Cardiac fibroblast (primary cell): ENCODE results near the gene LRBA.
A peak's percentile ranks its signal among the peaks of the same experiment; 100 is the strongest.
"Not testable (repeated sequence)": the region's sequence is repeated elsewhere in the genome, so short reads cannot be mapped to it uniquely, and the experiment has no call there.

Source experiments
- DNase-seq, 2 donors: peaks; one replicate each; pipeline versions ENCODE4 v3.0.0 to v3.0.0-alpha.2; 2010; ENCODE audit warnings: low read depth in 2 of 2
- H3K4me3 ChIP-seq, 2 donors: replicated peaks in 1 of 2; 1 replicate in 1 of 2; 2 replicates in 1 of 2; pipeline ENCODE4 v1.5.1; 2011; ENCODE audit warnings: low read depth in 2 of 2, low read length in 2 of 2, mild to moderate bottlenecking in 2 of 2, moderate library complexity in 1 of 2
- TF ChIP-seq, protein P1 (sequence below): IDR thresholded peaks from one replicate; pipeline ENCODE4 v1.5.1; 2011; ENCODE audit warnings: low read depth, mild to moderate bottlenecking, low read length, inconsistent platforms

The LRBA gene

DNA sequence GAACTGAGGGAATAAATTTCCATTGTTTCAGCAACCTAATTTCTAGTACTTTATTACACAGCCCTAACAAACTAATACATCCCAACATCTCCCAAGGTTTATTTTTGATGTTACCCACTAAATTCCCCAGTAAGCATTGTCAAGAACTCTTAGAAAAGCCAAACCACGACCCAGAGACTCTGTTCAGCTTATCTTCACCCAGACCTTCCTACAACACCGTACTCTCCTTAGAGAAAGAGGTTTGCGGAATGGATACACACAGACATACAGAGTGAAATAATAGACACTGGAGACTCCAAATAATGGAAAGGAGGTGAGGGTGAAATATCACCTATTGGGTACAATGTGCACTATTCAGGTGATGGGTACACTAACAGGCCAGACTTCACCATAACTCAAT lies 75.6 kb downstream of the LRBA start:
- no peak for DNase-seq
- H3K4me3 ChIP-seq = no peak overlapping the region
- TF ChIP-seq, protein P1, sequence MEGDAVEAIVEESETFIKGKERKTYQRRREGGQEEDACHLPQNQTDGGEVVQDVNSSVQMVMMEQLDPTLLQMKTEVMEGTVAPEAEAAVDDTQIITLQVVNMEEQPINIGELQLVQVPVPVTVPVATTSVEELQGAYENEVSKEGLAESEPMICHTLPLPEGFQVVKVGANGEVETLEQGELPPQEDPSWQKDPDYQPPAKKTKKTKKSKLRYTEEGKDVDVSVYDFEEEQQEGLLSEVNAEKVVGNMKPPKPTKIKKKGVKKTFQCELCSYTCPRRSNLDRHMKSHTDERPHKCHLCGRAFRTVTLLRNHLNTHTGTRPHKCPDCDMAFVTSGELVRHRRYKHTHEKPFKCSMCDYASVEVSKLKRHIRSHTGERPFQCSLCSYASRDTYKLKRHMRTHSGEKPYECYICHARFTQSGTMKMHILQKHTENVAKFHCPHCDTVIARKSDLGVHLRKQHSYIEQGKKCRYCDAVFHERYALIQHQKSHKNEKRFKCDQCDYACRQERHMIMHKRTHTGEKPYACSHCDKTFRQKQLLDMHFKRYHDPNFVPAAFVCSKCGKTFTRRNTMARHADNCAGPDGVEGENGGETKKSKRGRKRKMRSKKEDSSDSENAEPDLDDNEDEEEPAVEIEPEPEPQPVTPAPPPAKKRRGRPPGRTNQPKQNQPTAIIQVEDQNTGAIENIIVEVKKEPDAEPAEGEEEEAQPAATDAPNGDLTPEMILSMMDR = no peak

DNA sequence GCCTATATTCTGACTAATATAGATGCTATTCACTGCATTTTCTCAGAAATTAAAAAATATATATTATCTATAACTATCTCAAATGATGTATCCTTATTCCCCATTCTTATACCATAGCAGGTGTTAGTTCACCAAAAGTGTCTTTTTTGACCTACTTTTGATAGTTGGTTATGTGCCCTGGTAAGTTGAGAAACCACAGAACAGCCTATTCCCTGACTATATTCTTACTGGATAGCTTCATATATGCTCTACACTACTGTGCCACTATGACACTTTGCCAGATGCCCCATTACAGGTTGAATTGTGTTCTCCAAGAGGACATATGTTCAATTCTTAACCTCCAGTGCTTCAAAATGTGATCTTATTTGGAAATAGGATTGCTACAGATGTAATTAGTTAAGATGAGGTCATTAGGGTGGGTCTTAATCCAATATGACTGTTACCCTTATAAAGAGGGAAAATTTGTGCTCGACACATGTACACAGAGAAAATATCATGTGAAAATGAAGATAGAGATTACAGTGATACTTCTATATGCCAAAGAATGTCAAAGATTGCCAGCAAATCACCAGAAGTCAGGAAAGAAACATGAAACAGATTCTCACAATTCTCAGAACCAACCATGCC lies 76.1 kb downstream of the LRBA start:
- DNase-seq = no peak
- H3K4me3 ChIP-seq = no peak overlapping the region

DNA sequence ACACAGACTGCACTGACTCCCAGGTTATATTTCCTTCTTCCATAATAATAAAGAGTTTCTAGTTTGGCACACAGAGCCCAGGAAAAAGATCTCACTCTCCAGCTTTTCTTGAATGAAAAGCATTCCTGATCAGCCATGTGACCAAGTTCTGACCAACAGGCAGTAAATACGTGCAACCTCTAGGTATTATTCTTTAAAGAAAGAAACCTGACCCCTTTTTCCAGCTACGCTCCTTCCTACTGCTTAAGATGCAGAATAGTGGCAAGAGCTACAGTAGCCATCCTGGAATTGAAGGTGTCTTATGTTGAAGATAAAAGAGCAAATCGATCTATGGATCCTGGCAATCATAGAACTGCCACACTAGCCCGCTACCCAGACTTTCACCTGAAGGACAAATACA lies 76.7 kb downstream of the LRBA start:
- no peak overlapping the region for H3K4me3 ChIP-seq
- no peak for DNase-seq
- TF ChIP-seq, protein P1 = no peak

More for the DNA sequence above, 76.1 kb downstream of the LRBA start:
- TF ChIP-seq, protein P1 = no peak

DNA sequence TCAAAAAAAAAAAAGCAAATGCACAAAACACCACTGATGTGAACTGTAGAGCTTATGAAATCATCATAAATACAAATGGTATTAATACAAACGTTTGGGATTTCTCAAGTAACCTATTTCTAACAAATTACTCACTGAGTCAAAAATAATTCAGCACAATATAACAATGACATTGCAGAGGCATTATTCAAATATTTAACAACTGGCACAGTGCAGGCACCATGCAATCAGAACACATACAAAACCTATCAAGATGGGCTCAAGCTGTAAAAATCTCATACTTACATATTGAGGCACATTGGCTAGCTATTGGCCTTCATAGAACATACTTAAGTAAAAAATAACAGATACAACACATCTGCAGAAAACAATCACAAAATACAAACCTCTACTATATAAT lies 81.1 kb downstream of the LRBA start:
- no peak overlapping the region for H3K4me3 ChIP-seq
- TF ChIP-seq, protein P1 = no peak
- peak in 1 of 2 donors; percentile 38 for DNase-seq

DNA sequence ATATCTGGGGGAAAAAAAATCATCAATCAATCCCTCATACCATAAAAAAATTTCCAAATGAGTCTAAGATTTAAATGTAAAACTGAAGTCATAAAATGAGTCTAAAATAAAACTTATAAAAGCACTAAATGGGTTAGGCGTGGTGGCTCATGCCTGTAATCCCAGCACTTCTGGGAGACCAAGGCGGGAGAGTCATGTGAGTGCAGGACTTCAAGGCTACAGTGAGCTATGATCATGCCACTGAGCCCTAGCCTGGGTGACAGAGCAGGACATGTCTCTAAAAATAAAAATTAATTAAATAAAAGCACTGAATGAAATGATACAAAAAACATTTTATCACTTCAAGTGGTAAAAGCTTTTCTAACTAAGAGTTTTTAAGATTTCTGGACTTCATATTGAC lies 83.3 kb downstream of the LRBA start:
- no peak overlapping the region for H3K4me3 ChIP-seq
- no peak for DNase-seq
- TF ChIP-seq, protein P1 = no peak

DNA sequence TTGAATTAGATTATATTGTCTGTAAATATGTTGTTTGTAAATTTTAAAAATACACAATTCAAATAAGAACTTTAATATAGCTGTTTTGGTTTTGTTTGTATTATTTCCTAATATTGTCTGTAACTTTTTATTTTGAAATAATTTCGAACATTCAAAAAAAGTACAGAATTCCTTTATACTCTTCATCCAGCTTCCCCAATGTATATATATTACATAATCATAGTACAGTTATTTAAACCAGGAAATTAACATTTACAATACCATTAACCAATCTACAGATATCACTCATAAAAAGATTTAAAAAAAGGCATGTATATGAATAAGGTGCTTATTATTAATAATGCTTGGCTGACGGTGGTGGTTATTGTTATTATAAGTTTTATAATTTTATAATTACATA lies 84.1 kb downstream of the LRBA start:
- no peak for DNase-seq
- TF ChIP-seq, protein P1 = no peak
- no peak overlapping the region for H3K4me3 ChIP-seq

DNA sequence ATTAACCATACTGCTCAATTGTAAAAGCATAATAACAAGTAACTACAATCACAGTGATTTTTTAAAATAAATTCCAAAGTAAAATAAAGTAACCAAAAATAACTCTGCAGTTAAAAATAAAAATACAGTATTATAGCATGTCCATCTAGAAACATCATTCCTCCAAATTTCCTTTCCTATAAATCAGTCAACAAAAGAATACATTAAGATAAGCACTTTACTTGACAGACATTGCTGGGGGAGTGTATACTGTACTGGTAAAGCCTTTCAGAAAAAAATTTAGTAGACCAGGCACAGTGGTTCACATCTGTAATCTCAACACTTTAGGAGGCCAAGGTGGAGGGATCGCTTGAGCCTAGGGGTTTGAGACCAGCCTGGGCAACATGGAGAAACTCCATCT lies 91.1 kb downstream of the LRBA start:
- no peak overlapping the region for H3K4me3 ChIP-seq
- TF ChIP-seq, protein P1 = no peak
- DNase-seq = no peak

DNA sequence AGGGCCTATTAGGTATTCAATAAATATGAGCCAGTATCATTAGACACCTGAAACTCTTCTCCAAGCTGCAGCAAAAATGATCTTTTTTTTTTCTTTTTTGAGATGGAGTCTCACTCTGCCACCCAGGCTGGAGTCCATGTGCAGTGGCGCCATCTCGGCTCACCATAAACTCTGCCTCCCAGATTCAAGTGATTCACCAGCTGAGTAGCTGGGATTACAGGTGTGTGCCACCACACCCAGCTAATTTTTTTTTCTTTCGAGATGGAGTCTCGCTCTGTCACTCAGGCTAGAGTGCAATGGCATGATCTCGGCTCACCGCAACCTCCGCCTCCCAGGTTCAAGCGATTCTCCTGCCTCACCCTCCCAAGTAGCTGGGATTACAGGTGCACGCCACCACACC lies 93.6 kb downstream of the LRBA start:
- not testable (repeated sequence) for H3K4me3 ChIP-seq, DNase-seq

DNA sequence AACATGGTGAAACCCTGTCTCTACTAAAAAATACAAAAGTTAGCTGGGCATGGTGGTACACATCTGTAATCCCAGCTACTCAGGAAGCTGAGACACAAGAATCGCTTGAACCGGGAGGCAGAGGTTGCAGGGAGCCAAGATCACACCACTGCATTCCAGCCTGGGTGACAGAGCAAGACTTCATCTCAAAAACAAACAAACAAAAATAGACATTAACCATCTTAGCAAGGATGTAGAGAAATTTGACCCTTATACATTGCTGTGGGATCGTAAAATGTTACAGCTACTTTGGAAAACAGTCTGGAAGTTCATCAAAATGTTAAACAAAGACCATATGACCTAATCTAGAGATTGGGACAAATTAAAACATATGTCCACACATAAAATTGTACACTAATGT lies 96.5 kb downstream of the LRBA start:
- DNase-seq, H3K4me3 ChIP-seq: not testable (repeated sequence)
